GM12878 (cell line): ENCODE data around the gene GOLGA7B. TPM values are rescaled to one million over a fixed set of nuclear protein-coding genes. Genes with fewer than 3 reads are reported as not detected.

ENCODE experiments used
- ATAC-seq: fragments of 200-7000 bp; cut with Tn5 transposase; 3 replicates; pipeline ENCODE4 v1.9.1; 2020; ENCODE audit warnings: mild to moderate bottlenecking, moderate library complexity
- BruUV-seq: library from RNA; stranded (reverse); fragments of 400-500 nt; replicated peaks from 2 replicates; lab custom pipeline; 2021; lab: Mats Ljungman, UMichigan
- CTCF ChIA-PET: fragments of 300-600 bp; sonication (Branson Sonifier 250); formaldehyde crosslinking; extraction: SDS; loops from one replicate; lab custom pipeline; 2021; ENCODE audit warnings: inconsistent platforms; lab: Yijun Ruan, JAX
- POLR2A ChIA-PET: fragments of 350-600 bp; formaldehyde crosslinking; extraction: SDS; loops from one replicate; lab custom pipeline; 2021; ENCODE audit warnings: inconsistent platforms; lab: Charles Lee
- RAD21 ChIA-PET: fragments of 300-600 bp; sonication (Branson Sonifier 250); formaldehyde crosslinking; loops from one replicate; lab custom pipeline; 2023; ENCODE audit warnings: antibody characterized with exemption; ENCODE audit not compliant: unreplicated experiment; lab: Charles Lee
- SMC1A ChIA-PET: fragments of 300-600 bp; sonication (Branson Sonifier 250); formaldehyde crosslinking; loops from one replicate; lab custom pipeline; 2023; ENCODE audit not compliant: unreplicated experiment, uncharacterized antibody; lab: Charles Lee
- DNase-seq: peaks from one replicate; pipeline ENCODE4 v3.0.0-alpha.2; 2011; ENCODE audit warnings: low read depth, low spot score
- FAIRE-seq: peaks from 3 replicates; lab custom pipeline; 2011; peaks lifted over from hg19 to GRCh38; lab: Jason Lieb, UNC
- H2AFZ ChIP-seq: 2 replicates; pipeline ENCODE4 v1.6.0; 2011; ENCODE audit warnings: low read depth, low read length, control low read depth; ENCODE audit not compliant: control insufficient read depth
- H3K27ac ChIP-seq: 2 replicates; pipeline ENCODE4 v1.5.1; 2011; ENCODE audit warnings: control low read depth; ENCODE audit not compliant: control insufficient read depth, insufficient read depth
- H3K27me3 ChIP-seq, 2 experiments: replicated peaks in 1 of 2; 2 replicates each; pipeline versions ENCODE4 v1.6.0 to v1.6.1; 2011; ENCODE audit warnings: low read length in 1 of 2; ENCODE audit not compliant: control insufficient read depth in 2 of 2, insufficient read depth in 2 of 2
- H3K36me3 ChIP-seq, 2 experiments: 2 replicates each; pipeline ENCODE4 v1.5.1; 2011; ENCODE audit warnings: low read length in 1 of 2; ENCODE audit not compliant: control insufficient read depth in 2 of 2, insufficient read depth in 2 of 2
- H3K4me1 ChIP-seq: 2 replicates; pipeline ENCODE4 v1.6.1; 2011; ENCODE audit warnings: mild to moderate bottlenecking, low read length, moderate library complexity, mixed read lengths; ENCODE audit not compliant: control insufficient read depth, insufficient read depth
- H3K4me2 ChIP-seq: 2 replicates; pipeline ENCODE4 v1.6.0; 2011; ENCODE audit warnings: control low read depth; ENCODE audit not compliant: control insufficient read depth, insufficient read depth
- H3K4me3 ChIP-seq: fragments of 200-600 bp; sonication (generic); 2 replicates; pipeline ENCODE4 v1.5.1; 2016
- H3K79me2 ChIP-seq: 2 replicates; pipeline ENCODE4 v1.6.0; 2011; ENCODE audit warnings: low read length; ENCODE audit not compliant: control insufficient read depth, insufficient read depth
- H3K9ac ChIP-seq: 2 replicates; pipeline ENCODE4 v1.8.0; 2011; ENCODE audit warnings: low read length, control low read depth, mixed read lengths; ENCODE audit not compliant: control insufficient read depth, insufficient read depth
- H3K9me3 ChIP-seq: replicated peaks from 3 replicates; pipeline ENCODE4 v1.5.1; 2011; ENCODE audit warnings: mild to moderate bottlenecking, low read length; ENCODE audit not compliant: control insufficient read depth, insufficient read depth
- H4K20me1 ChIP-seq: 2 replicates; pipeline ENCODE4 v1.6.0; 2011; ENCODE audit not compliant: control insufficient read depth, insufficient read depth
- ATF3 ChIP-seq: IDR thresholded peaks from 2 replicates; pipeline ENCODE4 v1.6.1; 2011; ENCODE audit warnings: low read depth, mild to moderate bottlenecking, low read length, moderate library complexity, borderline replicate concordance; ENCODE audit errors: extremely low read depth
- BHLHE40 ChIP-seq, 2 experiments: fragments of 450-650 bp in 1 of 2; IDR thresholded peaks; 2 replicates each; pipeline ENCODE4 v1.6.1; 2011 to 2017; ENCODE audit warnings: low read depth in 2 of 2, borderline replicate concordance in 1 of 2, improper control_type of control experiment in 1 of 2, low read length in 1 of 2, mild to moderate bottlenecking in 1 of 2
- CBFB ChIP-seq: IDR thresholded peaks from 2 replicates; pipeline ENCODE4 v1.6.1; 2016; ENCODE audit warnings: antibody characterized with exemption, low read depth
- MYB ChIP-seq: fragments of 150-350 bp; IDR thresholded peaks from 2 replicates; pipeline ENCODE4 v1.6.1; 2014; ENCODE audit warnings: mild to moderate bottlenecking, low read depth, low read length, borderline replicate concordance
- ZBTB33 ChIP-seq: fragments of 450-650 bp; IDR thresholded peaks from 2 replicates; pipeline ENCODE4 v1.6.1; 2017; ENCODE audit warnings: mild to moderate bottlenecking
- WGBS: methylation state at CpG from one replicate; pipeline ENCODE4 v1.1.6; 2016; ENCODE audit warnings: low lambda C conversion rate; ENCODE audit not compliant: insufficient replicate concordance, insufficient coverage; ENCODE audit errors: missing lambda C conversion rate; 5-methylcytosine and 5-hydroxymethylcytosine counted together
- in situ Hi-C: fragments of 300-500 bp; cut with MboI; formaldehyde crosslinking; loops from 9 replicates; pipeline ENCODE4 v1.14.3; 2018; ENCODE audit warnings: mixed read lengths
- intact Hi-C: fragments of 100-400 bp; cut with micrococcal nuclease; formaldehyde crosslinking; loops from one replicate; pipeline ENCODE4 v1.14.2; 2022; ENCODE audit not compliant: unreplicated experiment
- polyA plus RNA-seq, 11 experiments: library from polyadenylated mRNA; depleted of rRNA in 4 of 11; unstranded in 6 of 11; stranded (reverse) in 5 of 11; fragments of >200 nt; fragmentation: Nextera tagmentation in 4 of 11; fragmentation: Illumina TruSeq in 1 of 11; extraction: Ambion mirVana in 4 of 11; extraction: Trizol in 1 of 11; gene quantifications; 1 replicate in 1 of 11; 2 replicates in 10 of 11; pipeline versions ENCODE4 v1.2.1 to v1.2.3, GENCODE V29; 2011 to 2016; ENCODE audit warnings: inconsistent platforms in 2 of 11, missing spikeins in 2 of 11, low read depth in 1 of 11
- total RNA-seq, 4 experiments: library from RNA; depleted of rRNA in 3 of 4; stranded (reverse); fragments of >200 nt in 3 of 4; fragmentation: Illumina TruSeq in 1 of 4; extraction: Trizol in 1 of 4; gene quantifications; 2 replicates each; pipeline versions ENCODE4 v1.2.1 to v1.2.3, GENCODE V29; 2013 to 2021

Gene GOLGA7B
- total and polyA plus RNA-seq, 10 of the 15 experiments (the other 5 are each of a cell fraction or from before 2014, with no cell fraction given) = 0.01 to 0.02 (median 0.01) TPM; not detected in 7

- in situ Hi-C loops = no loop called here
- RAD21 ChIA-PET = no interaction called here
- no peak for TF ChIP-seq BHLHE40 (IDR thresholded peaks at IDR 0.05; ENCODE audit: borderline replicate concordance in 1 of 2, low read depth in 2 of 2, low read length in 1 of 2)
- no peak for TF ChIP-seq ATF3
- no peak for TF ChIP-seq CBFB
- no peak for TF ChIP-seq MYB
- no peak for TF ChIP-seq ZBTB33
- TF ChIP-seq, all 136 proteins: peak for 0
- WGBS = 52% methylated on average over 12 of the region's 12 CpGs
- intact Hi-C loops = no loop called here
- H3K4me2 ChIP-seq = no peak overlapping the region
- H3K27me3 ChIP-seq = peaks cover 0 to 2% of the 10 kb centered on the region in 2 experiments; a peak in 1 of 4 replicates
- H3K4me1 ChIP-seq = no peaks in the 10 kb centered on the region
- CTCF ChIA-PET = no interaction called here
- SMC1A ChIA-PET = no interaction called here
- no peak overlapping the region for H3K9ac ChIP-seq
- no peaks in the 10 kb centered on the region for H3K9me3 ChIP-seq
- H3K4me3 ChIP-seq = no peak overlapping the region
- H3K36me3 ChIP-seq = no peaks in the 10 kb centered on the region
- no peak overlapping the region for H3K27ac ChIP-seq
- no peaks in the 10 kb centered on the region for H4K20me1 ChIP-seq
- POLR2A ChIA-PET = no interaction called here
- no TSS peak for BruUV-seq
- ATAC-seq (no peak), FAIRE-seq (no peak), DNase-seq (no peak)
- H2AFZ ChIP-seq = no peak overlapping the region
- H3K79me2 ChIP-seq = no peaks in the 10 kb centered on the region
These were observed 25.9 kb upstream of the GOLGA7B start for GRCh38 chr10:97823734-97824133.
